Mesenchymal stem cell (in vitro differentiated cells and primary cell): ENCODE results near the gene GSTM5.
A peak's percentile ranks its signal among the peaks of the same experiment; 100 is the strongest.

Source experiments
- DNase-seq: peaks from one replicate; pipeline ENCODE4 v3.0.0-alpha.2; 2013
- H2AFZ ChIP-seq: one replicate; pipeline ENCODE4 v1.6.1; 2013; ENCODE audit warnings: low read depth, mild to moderate bottlenecking, control low read depth, inconsistent platforms, low read length, moderate library complexity
- H2AK5ac ChIP-seq: 2 replicates; pipeline ENCODE4 v1.6.1; 2013; ENCODE audit warnings: low read length, moderate library complexity, mild to moderate bottlenecking, inconsistent platforms; ENCODE audit not compliant: severe bottlenecking
- H2BK120ac ChIP-seq: one replicate; pipeline ENCODE4 v1.6.1; 2013; ENCODE audit warnings: low read depth, mild to moderate bottlenecking, inconsistent platforms, low read length, moderate library complexity
- H2BK12ac ChIP-seq, 2 experiments: one replicate each; pipeline ENCODE4 v1.6.1; 2013; ENCODE audit warnings: inconsistent platforms in 2 of 2, low read length in 2 of 2, mild to moderate bottlenecking in 2 of 2, moderate library complexity in 2 of 2, control low read depth in 1 of 2
- H2BK15ac ChIP-seq: one replicate; pipeline ENCODE4 v1.6.1; 2013; ENCODE audit warnings: mild to moderate bottlenecking, low read depth, inconsistent platforms; ENCODE audit not compliant: poor library complexity, severe bottlenecking
- H2BK5ac ChIP-seq: 2 replicates; pipeline ENCODE4 v1.6.1; 2013; ENCODE audit warnings: low read depth, mild to moderate bottlenecking, low read length, control low read depth, inconsistent platforms; ENCODE audit not compliant: poor library complexity, severe bottlenecking
- H3K14ac ChIP-seq, 2 experiments: one replicate each; pipeline ENCODE4 v1.6.1; 2013; ENCODE audit warnings: inconsistent platforms in 2 of 2, low read length in 2 of 2, control low read depth in 1 of 2, mild to moderate bottlenecking in 1 of 2, moderate library complexity in 1 of 2
- H3K18ac ChIP-seq, 2 experiments: one replicate each; pipeline ENCODE4 v1.6.1; 2013; ENCODE audit warnings: inconsistent platforms in 2 of 2, low read length in 2 of 2, control low read depth in 1 of 2, low read depth in 1 of 2, mild to moderate bottlenecking in 1 of 2
- H3K23ac ChIP-seq, 2 experiments: one replicate each; pipeline ENCODE4 v1.6.1; 2013; ENCODE audit warnings: inconsistent platforms in 2 of 2, low read length in 2 of 2, mild to moderate bottlenecking in 2 of 2, moderate library complexity in 2 of 2, control low read depth in 1 of 2
- H3K27ac ChIP-seq: 2 replicates; pipeline ENCODE4 v1.5.1; 2013; ENCODE audit warnings: mild to moderate bottlenecking, moderate library complexity, low read length, control low read depth, inconsistent platforms; ENCODE audit not compliant: poor library complexity, severe bottlenecking
- H3K27me3 ChIP-seq, 2 experiments: 2 replicates each; pipeline versions ENCODE4 v1.6.1 to v1.7.0; 2013; ENCODE audit warnings: low read length in 2 of 2, mild to moderate bottlenecking in 2 of 2, moderate library complexity in 2 of 2, control low read depth in 1 of 2, inconsistent platforms in 1 of 2; ENCODE audit not compliant: control insufficient read depth in 1 of 2, insufficient read depth in 1 of 2
- H3K36me3 ChIP-seq, 2 experiments: 2 replicates each; pipeline versions ENCODE4 v1.6.1 to v1.7.0; 2013; ENCODE audit warnings: low read length in 2 of 2, control low read depth in 1 of 2, inconsistent platforms in 1 of 2, low read depth in 1 of 2, mild to moderate bottlenecking in 1 of 2; ENCODE audit not compliant: insufficient read depth in 2 of 2, control insufficient read depth in 1 of 2
- H3K4ac ChIP-seq, 2 experiments: one replicate each; pipeline ENCODE4 v1.6.1; 2013; ENCODE audit warnings: inconsistent platforms in 2 of 2, low read length in 2 of 2, mild to moderate bottlenecking in 2 of 2, moderate library complexity in 2 of 2, control low read depth in 1 of 2, low read depth in 1 of 2
- H3K4me1 ChIP-seq: 2 replicates; pipeline ENCODE4 v1.6.1; 2013; ENCODE audit warnings: low read depth, low read length, control low read depth; ENCODE audit not compliant: control insufficient read depth, insufficient read depth
- H3K4me2 ChIP-seq: 2 replicates; pipeline ENCODE4 v1.6.1; 2013; ENCODE audit warnings: low read length, mild to moderate bottlenecking, inconsistent platforms; ENCODE audit not compliant: poor library complexity, severe bottlenecking
- H3K4me3 ChIP-seq, 2 experiments: 2 replicates each; pipeline versions ENCODE4 v1.5.1 to v1.7.0; 2013; ENCODE audit warnings: low read length in 2 of 2, mild to moderate bottlenecking in 2 of 2, control low read depth in 1 of 2, low read depth in 1 of 2; ENCODE audit not compliant: insufficient read depth in 1 of 2
- H3K79me1 ChIP-seq: replicated peaks from 2 replicates; pipeline ENCODE4 v1.6.1; 2013; ENCODE audit warnings: mild to moderate bottlenecking, control low read depth, low read length, inconsistent platforms; ENCODE audit not compliant: poor library complexity, severe bottlenecking
- H3K9ac ChIP-seq: 2 replicates; pipeline ENCODE4 v1.7.0; 2013; ENCODE audit warnings: mild to moderate bottlenecking, low read length, moderate library complexity
- H3K9me3 ChIP-seq: 2 replicates; pipeline ENCODE4 v1.7.0; 2013; ENCODE audit warnings: mild to moderate bottlenecking, low read length; ENCODE audit not compliant: control insufficient read depth
- H4K8ac ChIP-seq: one replicate; pipeline ENCODE4 v1.6.1; 2013; ENCODE audit warnings: inconsistent platforms, mild to moderate bottlenecking, low read length, moderate library complexity
- H4K91ac ChIP-seq: one replicate; pipeline ENCODE4 v1.6.1; 2013; ENCODE audit warnings: mild to moderate bottlenecking, low read length, inconsistent platforms
- WGBS: methylation state at CpG from one replicate; pipeline ENCODE4 v1.1.7; 2013; ENCODE audit warnings: mixed read lengths; 5-methylcytosine and 5-hydroxymethylcytosine counted together

GSTM5 gene

GRCh38 chr1:109756848-109757521 is 44.9 kb downstream of the GSTM5 start:
- DNase-seq, result no peak
- Histone ChIP-seq H3K4ac (no peak overlapping the region), H3K9ac (no peak overlapping the region), H3K27me3 (peaks cover 12 to 14% of the 10 kb centered on the region in 2 experiments), H2BK5ac (no peak overlapping the region), H4K91ac (no peak overlapping the region), H2BK12ac (no peak overlapping the region), H3K9me3 (no peaks in the 10 kb centered on the region), H3K4me2 (no peak overlapping the region), H2BK15ac (no peak overlapping the region), H3K27ac (no peak overlapping the region), H2AK5ac (no peak overlapping the region), H3K14ac (no peak overlapping the region), H2AFZ (no peak overlapping the region), H3K23ac (no peak overlapping the region), H3K18ac (no peak overlapping the region), H3K4me1 (no peaks in the 10 kb centered on the region), H3K4me3 (no peak overlapping the region), H4K8ac (no peak overlapping the region), H3K79me1 (no peaks in the 10 kb centered on the region), H3K36me3 (no peaks in the 10 kb centered on the region), H2BK120ac (no peak overlapping the region)
- whole genome bisulfite sequencing, result 86% methylated on average over 7 of the region's 7 CpGs

GRCh38 chr1:109757936-109758786 is 46.1 kb downstream of the GSTM5 start:
- WGBS, result 94% methylated on average over 9 of the region's 13 CpGs
- H3K4me2 ChIP-seq, result no peak overlapping the region
- H3K27ac ChIP-seq, result no peak overlapping the region
- H3K9ac ChIP-seq, result no peak overlapping the region
- no peak overlapping the region for H2AK5ac ChIP-seq
- no peaks in the 10 kb centered on the region for H3K79me1 ChIP-seq
- H3K4me3 ChIP-seq, result no peak overlapping the region
- H3K23ac ChIP-seq, result no peak overlapping the region
- H2BK12ac ChIP-seq, result no peak overlapping the region
- H3K4ac ChIP-seq, result no peak overlapping the region
- H2AFZ ChIP-seq, result no peak overlapping the region
- no peak overlapping the region for H2BK5ac ChIP-seq
- no peak overlapping the region for H4K91ac ChIP-seq
- H3K4me1 ChIP-seq, result no peaks in the 10 kb centered on the region
- H3K36me3 ChIP-seq, result no peaks in the 10 kb centered on the region
- H3K9me3 ChIP-seq, result no peaks in the 10 kb centered on the region
- no peak overlapping the region for H2BK15ac ChIP-seq
- no peak overlapping the region for H2BK120ac ChIP-seq
- no peak overlapping the region for H4K8ac ChIP-seq
- no peak overlapping the region for H3K18ac ChIP-seq
- no peak overlapping the region for H3K14ac ChIP-seq
- no peak for DNase-seq
- H3K27me3 ChIP-seq, result peaks cover under 1 to 3% of the 10 kb centered on the region in 2 experiments

- no peaks in the 10 kb centered on the region for H3K36me3 ChIP-seq
- H2BK12ac ChIP-seq, result no peak overlapping the region
- no peaks in the 10 kb centered on the region for H3K79me1 ChIP-seq
- no peak overlapping the region for H2BK15ac ChIP-seq
- H2AFZ ChIP-seq, result no peak overlapping the region
- H3K27ac ChIP-seq, result no peak overlapping the region
- no peak overlapping the region for H3K4ac ChIP-seq
- no peaks in the 10 kb centered on the region for H3K4me1 ChIP-seq
- H2BK5ac ChIP-seq, result no peak overlapping the region
- H2BK120ac ChIP-seq, result no peak overlapping the region
- peak overlapping the region in 1 of 2 experiments; percentile 26 for H3K14ac ChIP-seq
- no peaks in the 10 kb centered on the region for H3K27me3 ChIP-seq
- H3K23ac ChIP-seq, result no peak overlapping the region
- H3K9me3 ChIP-seq, result no peaks in the 10 kb centered on the region
- 94% methylated on average over 11 of the region's 11 CpGs for WGBS
- no peak overlapping the region for H3K4me2 ChIP-seq
- H3K4me3 ChIP-seq, result no peak overlapping the region
- no peak overlapping the region for H4K91ac ChIP-seq
- no peak overlapping the region for H3K9ac ChIP-seq
- H2AK5ac ChIP-seq, result no peak overlapping the region
- no peak overlapping the region for H4K8ac ChIP-seq
- no peak overlapping the region for H3K18ac ChIP-seq
- DNase-seq, result no peak
Observed at GRCh38 chr1:109759513-109760334, 47.7 kb downstream of the GSTM5 start.
